Right lobe of liver (tissue), 4 donors: ENCODE data around the gene PRAMEF5.
"Not testable (repeated sequence)": the region's sequence is repeated elsewhere in the genome, so short reads cannot be mapped to it uniquely, and the experiment has no call there.

Experiments used
- CTCF ChIP-seq, 4 donors: fragments of 200-600 bp in 3 of 4; fragments of 450-650 bp in 1 of 4; IDR thresholded peaks; one replicate each; pipeline versions ENCODE4 v1.5.1 to v1.8.0; 2016 to 2022; ENCODE audit warnings: antibody characterized with exemption in 4 of 4, mild to moderate bottlenecking in 2 of 4
- POLR2A ChIP-seq: fragments of 450-650 bp; IDR thresholded peaks from one replicate; pipeline ENCODE4 v1.6.1; 2017; ENCODE audit warnings: antibody characterized with exemption, mild to moderate bottlenecking
- donor health status: DM: no; HTN: no; CAD: no.
- donor health status: DM: no; HTN: no; CAD: no.
- donor health status: DM: no; HTN: yes; CAD: no.

- not testable (repeated sequence) for TF ChIP-seq CTCF (IDR thresholded peaks at IDR 0.05); POLR2A
Observed at GRCh38 chr1:13208712-13209111, 45.3 kb upstream of the PRAMEF5 start.
